ENCODE measurements around the gene NPAS3.

- TF ChIP-seq CTCF (IDR thresholded peaks at IDR 0.05; ENCODE audit: low read depth, low read length, missing input control) (no peak), FOXA1 (IDR thresholded peaks at IDR 0.05) (no peak), YY1 (IDR thresholded peaks at IDR 0.05) (no peak), REST (IDR thresholded peaks at IDR 0.05) (no peak), NR2F2 (IDR thresholded peaks at IDR 0.05) (no peak), RXRA (IDR thresholded peaks at IDR 0.05) (no peak), MAX (IDR thresholded peaks at IDR 0.05) (no peak), ATF3 (IDR thresholded peaks at IDR 0.05) (no peak)
Measured at GRCh38 chr14:33291529-33292104, 352.9 kb downstream of the NPAS3 start.

Measured in liver (tissue), 3 donors.